GM12865 (cell line): ENCODE data around the gene METTL16.
A peak's percentile ranks its signal among the peaks of the same experiment; 100 is the strongest.

Experiments used
- DNase-seq: peaks from one replicate; pipeline ENCODE4 v3.0.0; 2010; ENCODE audit warnings: low read depth
- H3K4me3 ChIP-seq: 2 replicates; pipeline ENCODE4 v1.5.1; 2011; ENCODE audit warnings: mild to moderate bottlenecking, low read depth, low read length, control low read depth
- TF ChIP-seq, protein P1 (sequence below): IDR thresholded peaks from 2 replicates; pipeline ENCODE4 v1.5.1; 2011; ENCODE audit warnings: low read length, control low read depth, low read depth, inconsistent platforms; ENCODE audit not compliant: insufficient read depth; ENCODE audit errors: missing control alignments

METTL16 gene

DNA sequence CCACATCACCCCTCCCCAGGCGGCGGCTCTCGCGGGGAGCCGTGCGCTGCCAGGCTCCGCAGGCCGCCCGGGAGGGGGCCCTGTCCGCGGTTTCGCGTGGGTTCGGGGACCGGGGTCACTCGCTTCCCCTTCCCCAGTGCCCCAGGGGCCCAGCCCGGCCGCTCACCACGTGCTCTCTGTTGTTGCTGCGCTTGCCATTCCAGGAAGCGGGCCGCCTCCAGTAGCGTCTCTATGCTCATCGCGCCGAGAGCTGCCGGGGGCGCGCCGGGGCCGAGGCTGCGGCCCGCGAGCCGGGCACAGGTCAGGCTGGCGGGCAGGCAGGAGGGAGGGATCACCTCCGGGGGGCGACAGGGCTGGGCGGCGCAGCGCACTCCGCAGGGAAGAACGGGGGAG is 111.2 kb downstream of the METTL16 start:
- H3K4me3 ChIP-seq: peak overlapping the region; percentile 88
- TF ChIP-seq, protein P1, sequence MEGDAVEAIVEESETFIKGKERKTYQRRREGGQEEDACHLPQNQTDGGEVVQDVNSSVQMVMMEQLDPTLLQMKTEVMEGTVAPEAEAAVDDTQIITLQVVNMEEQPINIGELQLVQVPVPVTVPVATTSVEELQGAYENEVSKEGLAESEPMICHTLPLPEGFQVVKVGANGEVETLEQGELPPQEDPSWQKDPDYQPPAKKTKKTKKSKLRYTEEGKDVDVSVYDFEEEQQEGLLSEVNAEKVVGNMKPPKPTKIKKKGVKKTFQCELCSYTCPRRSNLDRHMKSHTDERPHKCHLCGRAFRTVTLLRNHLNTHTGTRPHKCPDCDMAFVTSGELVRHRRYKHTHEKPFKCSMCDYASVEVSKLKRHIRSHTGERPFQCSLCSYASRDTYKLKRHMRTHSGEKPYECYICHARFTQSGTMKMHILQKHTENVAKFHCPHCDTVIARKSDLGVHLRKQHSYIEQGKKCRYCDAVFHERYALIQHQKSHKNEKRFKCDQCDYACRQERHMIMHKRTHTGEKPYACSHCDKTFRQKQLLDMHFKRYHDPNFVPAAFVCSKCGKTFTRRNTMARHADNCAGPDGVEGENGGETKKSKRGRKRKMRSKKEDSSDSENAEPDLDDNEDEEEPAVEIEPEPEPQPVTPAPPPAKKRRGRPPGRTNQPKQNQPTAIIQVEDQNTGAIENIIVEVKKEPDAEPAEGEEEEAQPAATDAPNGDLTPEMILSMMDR: no peak
- DNase-seq: peak; percentile 70

GRCh38 chr17:2399572-2400473 is 111.9 kb downstream of the METTL16 start:
- H3K4me3 ChIP-seq: peak overlapping the region; percentile 88
- DNase-seq: peak; percentile 95
- TF ChIP-seq, protein P1: no peak

DNA sequence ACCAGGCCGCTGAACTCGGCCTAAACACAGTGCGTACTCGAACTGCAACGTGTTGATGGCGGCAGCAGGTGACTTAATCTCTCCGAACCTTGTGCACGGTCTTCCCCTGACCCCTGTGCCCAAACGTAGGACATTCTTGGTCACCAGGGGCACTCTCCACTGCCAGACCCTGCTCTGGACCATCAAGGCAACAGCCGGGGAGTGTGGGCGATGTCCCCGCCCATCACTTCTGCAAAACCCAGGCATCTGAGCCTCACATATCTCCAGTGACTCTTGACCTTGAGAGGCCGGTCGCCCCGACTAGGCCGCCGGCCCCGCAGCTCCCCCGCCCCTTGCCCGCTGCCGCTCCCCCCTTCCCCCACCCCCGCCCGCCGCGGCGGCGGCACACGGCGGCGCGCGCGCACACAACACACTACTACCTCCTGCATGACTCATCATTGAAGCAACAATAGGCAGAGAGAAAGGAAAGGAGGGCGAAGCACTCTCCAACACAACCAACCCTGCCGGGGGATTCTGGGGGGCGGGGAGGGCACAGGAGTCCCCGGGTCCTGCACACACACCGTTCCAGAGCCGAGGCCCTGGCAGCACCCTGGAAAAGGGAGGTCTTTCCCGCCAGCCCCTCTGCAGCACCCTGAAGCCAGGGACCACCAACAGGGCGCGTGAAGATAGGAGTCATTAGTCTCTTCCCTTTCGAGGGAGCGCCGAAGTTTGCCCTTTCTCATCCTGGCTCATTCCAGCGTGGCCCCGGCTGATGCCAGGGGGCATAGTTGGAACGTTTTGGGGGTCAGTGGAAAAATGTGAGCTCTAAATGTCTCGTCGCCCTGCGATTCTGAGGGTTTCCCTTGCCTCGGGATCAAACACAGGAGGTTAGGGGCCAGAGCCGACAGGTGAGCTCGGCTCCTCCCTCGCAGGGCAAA is 112.8 kb downstream of the METTL16 start:
- TF ChIP-seq, protein P1: no peak
- DNase-seq: peak; percentile 45
- H3K4me3 ChIP-seq: peak overlapping the region; percentile 88

GRCh38 chr17:2398182-2398581 is 113.5 kb downstream of the METTL16 start:
- TF ChIP-seq, protein P1: no peak
- no peak for DNase-seq
- no peak overlapping the region for H3K4me3 ChIP-seq

GRCh38 chr17:2397247-2398171 is 114.2 kb downstream of the METTL16 start:
- TF ChIP-seq, protein P1: no peak
- DNase-seq: no peak
- H3K4me3 ChIP-seq: peak overlapping the region; percentile 44
